H1 (cell line): ENCODE measurements around the gene MACF1. TPM values are rescaled to one million over a fixed set of nuclear protein-coding genes. Genes with fewer than 3 reads are reported as not detected.

Source experiments
- CTCF ChIA-PET: fragments of 300-600 bp; sonication (Branson Sonifier 250); formaldehyde crosslinking; loops from one replicate; lab custom pipeline; 2021; ENCODE audit not compliant: partially characterized antibody; lab: Charles Lee
- POLR2A ChIA-PET: fragments of 300-600 bp; sonication (Branson Sonifier 250); formaldehyde crosslinking; loops from one replicate; lab custom pipeline; 2021; ENCODE audit warnings: inconsistent platforms; ENCODE audit not compliant: partially characterized antibody; lab: Charles Lee
- DNase-seq, 2 experiments: peaks; one replicate each; pipeline versions ENCODE4 v3.0.0 to v3.0.0-alpha.2; 2010 to 2022; ENCODE audit warnings: low spot score in 2 of 2, low read depth in 1 of 2, mixed read lengths in 1 of 2
- FAIRE-seq: peaks from 2 replicates; lab custom pipeline; 2011; peaks lifted over from hg19 to GRCh38; lab: Jason Lieb, UNC
- H2AFZ ChIP-seq: 2 replicates; pipeline ENCODE4 v1.8.1; 2012; ENCODE audit warnings: low read length, inconsistent platforms
- H2AK5ac ChIP-seq: 2 replicates; pipeline ENCODE4 v1.6.1; 2013; ENCODE audit warnings: low read depth, low read length
- H2BK120ac ChIP-seq: replicated peaks from 2 replicates; pipeline ENCODE3; 2013; ENCODE audit warnings: low read depth, low read length, inconsistent platforms
- H2BK12ac ChIP-seq: 2 replicates; pipeline ENCODE4 v1.6.1; 2013; ENCODE audit warnings: low read depth, low read length
- H2BK15ac ChIP-seq: 2 replicates; pipeline ENCODE4 v1.6.1; 2013; ENCODE audit warnings: low read length
- H2BK20ac ChIP-seq: 2 replicates; pipeline ENCODE4 v1.6.1; 2013; ENCODE audit warnings: low read length
- H2BK5ac ChIP-seq: 2 replicates; pipeline ENCODE4 v1.6.1; 2013; ENCODE audit warnings: low read depth, low read length
- H3K14ac ChIP-seq: 2 replicates; pipeline ENCODE4 v1.6.1; 2013; ENCODE audit warnings: inconsistent platforms; ENCODE audit not compliant: insufficient read length
- H3K18ac ChIP-seq: 2 replicates; pipeline ENCODE4 v1.6.1; 2013; ENCODE audit warnings: low read length; ENCODE audit errors: extremely low read depth
- H3K23ac ChIP-seq: 2 replicates; pipeline ENCODE4 v1.6.1; 2013; ENCODE audit warnings: inconsistent platforms; ENCODE audit not compliant: insufficient read length
- H3K23me2 ChIP-seq: 2 replicates; pipeline ENCODE4 v1.6.1; 2013; ENCODE audit warnings: low read depth, low read length
- H3K27ac ChIP-seq: 2 replicates; pipeline ENCODE4 v1.6.1; 2011; ENCODE audit warnings: low read depth, low read length, inconsistent platforms
- H3K27me3 ChIP-seq, 4 experiments: replicated peaks in 1 of 4; 1 replicate in 1 of 4; 2 replicates in 3 of 4; pipeline versions ENCODE4 v1.6.1 to v1.8.1; 2011 to 2013; ENCODE audit warnings: low read length in 3 of 4, mild to moderate bottlenecking in 3 of 4, inconsistent platforms in 2 of 4, mixed read lengths in 2 of 4, moderate library complexity in 1 of 4; ENCODE audit not compliant: control insufficient read depth in 3 of 4, insufficient read depth in 3 of 4; ENCODE audit errors: extremely low read depth in 1 of 4
- H3K36me3 ChIP-seq, 4 experiments: 2 replicates each; pipeline versions ENCODE4 v1.6.1 to v1.8.1; 2011 to 2013; ENCODE audit warnings: mild to moderate bottlenecking in 4 of 4, low read length in 3 of 4, moderate library complexity in 2 of 4, control low read depth in 1 of 4, inconsistent platforms in 1 of 4; ENCODE audit not compliant: insufficient read depth in 4 of 4, control insufficient read depth in 2 of 4
- H3K4ac ChIP-seq: replicated peaks from 2 replicates; pipeline ENCODE3; 2013; ENCODE audit warnings: low read length, low read depth, mixed read lengths, inconsistent platforms; ENCODE audit not compliant: insufficient read length
- H3K4me1 ChIP-seq, 4 experiments: replicated peaks in 1 of 4; 1 replicate in 1 of 4; 2 replicates in 3 of 4; pipeline versions ENCODE4 v1.6.1 to v1.8.1; 2011 to 2013; ENCODE audit warnings: low read length in 3 of 4, inconsistent platforms in 2 of 4, mixed read lengths in 1 of 4; ENCODE audit not compliant: insufficient read depth in 4 of 4, control insufficient read depth in 3 of 4
- H3K4me2 ChIP-seq, 2 experiments: 2 replicates each; pipeline versions ENCODE4 v1.6.1 to v1.8.1; 2011 to 2013; ENCODE audit warnings: low read depth in 2 of 2, low read length in 2 of 2, control low read depth in 1 of 2, inconsistent platforms in 1 of 2, mild to moderate bottlenecking in 1 of 2; ENCODE audit not compliant: insufficient read depth in 1 of 2
- H3K4me3 ChIP-seq, 4 experiments: fragments of 200-600, 300-600 bp in 1 of 4; sonication (generic), shearing (Covaris generic), sonication (Bioruptor Twin) in 1 of 4; 2 replicates each; pipeline versions ENCODE4 v1.5.1 to v1.8.1; 2011 to 2016; ENCODE audit warnings: low read length in 4 of 4, low read depth in 3 of 4, control low read depth in 2 of 4, inconsistent platforms in 2 of 4, mild to moderate bottlenecking in 2 of 4, mixed read lengths in 1 of 4, moderate library complexity in 1 of 4; ENCODE audit not compliant: insufficient read depth in 2 of 4; ENCODE audit errors: extremely low read depth in 1 of 4
- H3K56ac ChIP-seq: replicated peaks from 2 replicates; pipeline ENCODE3; 2013; ENCODE audit warnings: low read depth, mild to moderate bottlenecking, mixed read lengths, low read length, inconsistent platforms; ENCODE audit not compliant: insufficient read length
- H3K79me1 ChIP-seq: 2 replicates; pipeline ENCODE4 v1.6.1; 2013; ENCODE audit warnings: low read depth, low read length, control low read depth
- H3K79me2 ChIP-seq, 2 experiments: 2 replicates each; pipeline versions ENCODE4 v1.6.1 to v1.8.1; 2012 to 2013; ENCODE audit warnings: low read length in 2 of 2, mild to moderate bottlenecking in 2 of 2, inconsistent platforms in 1 of 2; ENCODE audit not compliant: insufficient read depth in 2 of 2, control insufficient read depth in 1 of 2
- H3K9ac ChIP-seq, 4 experiments: replicated peaks in 1 of 4; 1 replicate in 1 of 4; 2 replicates in 3 of 4; pipeline versions ENCODE4 v1.6.1 to v1.8.1; 2011 to 2013; ENCODE audit warnings: low read depth in 3 of 4, low read length in 3 of 4, control low read depth in 2 of 4, mild to moderate bottlenecking in 2 of 4, moderate library complexity in 2 of 4, inconsistent platforms in 1 of 4; ENCODE audit errors: extremely low read depth in 1 of 4
- H3K9me3 ChIP-seq, 2 experiments: 2 replicates each; pipeline versions ENCODE4 v1.6.1 to v1.8.1; 2012 to 2013; ENCODE audit warnings: mild to moderate bottlenecking in 2 of 2, moderate library complexity in 2 of 2, control low read depth in 1 of 2, inconsistent platforms in 1 of 2, low read depth in 1 of 2, low read length in 1 of 2, mixed read lengths in 1 of 2; ENCODE audit not compliant: insufficient read depth in 2 of 2
- H4K20me1 ChIP-seq, 2 experiments: replicated peaks in 1 of 2; 2 replicates each; pipeline versions ENCODE3 to v1.8.1; 2011 to 2013; ENCODE audit warnings: inconsistent platforms in 2 of 2, low read length in 2 of 2, mild to moderate bottlenecking in 1 of 2; ENCODE audit not compliant: insufficient read depth in 2 of 2, control insufficient read depth in 1 of 2
- H4K5ac ChIP-seq: 2 replicates; pipeline ENCODE4 v1.6.1; 2013; ENCODE audit warnings: low read length, low read depth, mixed read lengths, inconsistent platforms; ENCODE audit not compliant: insufficient read length
- H4K8ac ChIP-seq: 2 replicates; pipeline ENCODE4 v1.8.0; 2013; ENCODE audit warnings: mild to moderate bottlenecking, moderate library complexity, low read length, inconsistent platforms; ENCODE audit not compliant: insufficient read depth; ENCODE audit errors: extremely low read depth
- H4K91ac ChIP-seq: replicated peaks from 2 replicates; pipeline ENCODE3; 2013; ENCODE audit warnings: low read length, mixed read lengths, inconsistent platforms; ENCODE audit not compliant: insufficient read length
- CBX8 ChIP-seq: fragments of 300-800, 300-1000 bp; sonication (generic); IDR thresholded peaks from 2 replicates; pipeline ENCODE4 v1.7.1; 2016; ENCODE audit warnings: low read depth, low read length, borderline replicate concordance
- CHD1 ChIP-seq: IDR thresholded peaks from 2 replicates; pipeline ENCODE4 v1.6.1; 2012; ENCODE audit warnings: low read depth, low read length, improper control_type of control experiment
- CTBP2 ChIP-seq: IDR thresholded peaks from 2 replicates; pipeline ENCODE4 v1.7.0; 2011; ENCODE audit warnings: borderline replicate concordance, mild to moderate bottlenecking, moderate library complexity, mixed read lengths, low read length; ENCODE audit not compliant: insufficient read depth, insufficient read length
- CTCF ChIP-seq, 3 experiments: IDR thresholded peaks; 1 replicate in 2 of 3; 2 replicates in 1 of 3; pipeline versions ENCODE4 v1.5.1 to v1.6.1; 2011; ENCODE audit warnings: low read length in 3 of 3, mild to moderate bottlenecking in 3 of 3, inconsistent platforms in 2 of 3, low read depth in 1 of 3, moderate library complexity in 1 of 3; ENCODE audit not compliant: insufficient read depth in 1 of 3; ENCODE audit errors: control extremely low read depth in 1 of 3
- JUN ChIP-seq: IDR thresholded peaks from 2 replicates; pipeline ENCODE4 v1.6.1; 2011; ENCODE audit warnings: low read depth, mild to moderate bottlenecking, improper control_type of control experiment, low read length
- KDM1A ChIP-seq: fragments of 200-600, 300-600 bp; sonication (generic); IDR thresholded peaks from 2 replicates; pipeline ENCODE4 v1.7.1; 2016; ENCODE audit warnings: mild to moderate bottlenecking, low read length, borderline replicate concordance
- PHF8 ChIP-seq: fragments of 200-600 bp; sonication (generic); conservative IDR thresholded peaks from 2 replicates; pipeline ENCODE4 v1.7.1; 2012; ENCODE audit warnings: low read depth, mild to moderate bottlenecking, inconsistent platforms, low read length, moderate library complexity
- SIN3A ChIP-seq, 2 experiments: IDR thresholded peaks in 1 of 2; conservative IDR thresholded peaks in 1 of 2; 2 replicates each; pipeline ENCODE4 v1.6.1; 2011 to 2012; ENCODE audit warnings: low read length in 2 of 2, improper control_type of control experiment in 1 of 2, low read depth in 1 of 2, mild to moderate bottlenecking in 1 of 2
- TEAD4 ChIP-seq: IDR thresholded peaks from 2 replicates; pipeline ENCODE4 v1.6.1; 2012; ENCODE audit warnings: low read depth, low read length, inconsistent platforms, mixed read lengths
- YY1 ChIP-seq: IDR thresholded peaks from 2 replicates; pipeline ENCODE4 v1.6.1; 2011; ENCODE audit warnings: low read depth, mild to moderate bottlenecking, low read length
- WGBS, 2 experiments: shearing (Covaris generic) in 1 of 2; methylation state at CpG; one replicate each; pipeline versions ENCODE4 v1.1.6 to v1.1.7; 2013 to 2015; ENCODE audit warnings: low lambda C conversion rate in 2 of 2, mixed read lengths in 2 of 2, inconsistent platforms in 1 of 2, low coverage in 1 of 2, missing lambda C conversion rate in 1 of 2; ENCODE audit not compliant: insufficient replicate concordance in 2 of 2, insufficient coverage in 1 of 2, insufficient read length in 1 of 2; ENCODE audit errors: extremely low coverage in 1 of 2, missing lambda C conversion rate in 1 of 2; 5-methylcytosine and 5-hydroxymethylcytosine counted together
- polyA plus RNA-seq, 7 experiments: library from polyadenylated mRNA; depleted of rRNA in 3 of 7; stranded (reverse) in 5 of 7; unstranded in 2 of 7; fragments of >200 nt in 5 of 7; fragments of 200-250 nt in 2 of 7; gene quantifications; 1 replicate in 5 of 7; 2 replicates in 1 of 7; 4 replicates in 1 of 7; pipeline versions ENCODE4 v1.2.1 to v1.2.3, GENCODE V29; 2011 to 2013; ENCODE audit warnings: missing spikeins in 2 of 7, mixed read lengths in 2 of 7
- total RNA-seq: library from RNA; stranded (reverse); fragmentation: NEBNext Ultra II Directional; extraction: Animal tissue kit (Norgen Biotek cat#: 25700); gene quantifications from 2 replicates; pipeline ENCODE4 v1.2.1, GENCODE V29; 2021

The MACF1 gene
- total and polyA plus RNA-seq, 2 of the 8 experiments (the other 6 are each of a cell fraction or from before 2014, with no cell fraction given): 59.8 to 285 TPM

GRCh38 chr1:39405358-39405757 is 200.9 kb downstream of the MACF1 start:
- no peak overlapping the region for H4K91ac ChIP-seq
- no peaks in the 10 kb centered on the region for H3K9me3 ChIP-seq
- DNase-seq: no peak
- H2BK120ac ChIP-seq: no peak overlapping the region
- no peak overlapping the region for H3K56ac ChIP-seq
- H3K27ac ChIP-seq: no peak overlapping the region
- no peak overlapping the region for H2AFZ ChIP-seq
- H2BK15ac ChIP-seq: no peak overlapping the region
- H3K4me2 ChIP-seq: no peak overlapping the region
- H3K18ac ChIP-seq: no peak overlapping the region
- H3K79me2 ChIP-seq: peaks cover 0 to 7% of the 10 kb centered on the region in 2 experiments; a peak in 2 of 4 replicates
- no peak overlapping the region for H3K23ac ChIP-seq
- no peaks in the 10 kb centered on the region for H3K27me3 ChIP-seq
- no peak overlapping the region for H2BK20ac ChIP-seq
- H3K36me3 ChIP-seq: peaks cover 0 to 1% (median 0%) of the 10 kb centered on the region in 4 experiments; a peak in 1 of 8 replicates
- H4K20me1 ChIP-seq: no peaks in the 10 kb centered on the region
- no peak for TF ChIP-seq JUN
- no peak for TF ChIP-seq SIN3A (conservative IDR thresholded peaks at IDR 0.05 in 1 of 2, IDR thresholded peaks at IDR 0.05 in 1 of 2; ENCODE audit: low read depth in 1 of 2, low read length in 2 of 2)
- no peak for TF ChIP-seq KDM1A
- no peak for TF ChIP-seq CHD1
- no peak for TF ChIP-seq CTCF (IDR thresholded peaks at IDR 0.05; ENCODE audit: control extremely low read depth in 1 of 3, insufficient read depth in 1 of 3, low read depth in 1 of 3, low read length in 3 of 3)
- TF ChIP-seq CTBP2: no peak
- TF ChIP-seq YY1: no peak
- no peak for TF ChIP-seq TEAD4
- TF ChIP-seq PHF8: no peak
- TF ChIP-seq CBX8: no peak
- TF ChIP-seq, all 59 proteins: peak for 0
- Histone ChIP-seq H2AK5ac (no peak overlapping the region), H4K5ac (no peak overlapping the region), H3K9ac (no peak overlapping the region), H3K79me1 (peaks cover 3% of the 10 kb centered on the region; the same call in 1 of the 2 replicates), H2BK5ac (no peak overlapping the region), H2BK12ac (no peak overlapping the region), H3K4me1 (peaks cover 0 to 8% (median 6%) of the 10 kb centered on the region in 4 experiments; a peak in 4 of 7 replicates), H3K4me3 (no peak overlapping the region), H3K14ac (no peak overlapping the region), H4K8ac (no peak overlapping the region), H3K23me2 (peaks cover 7% of the 10 kb centered on the region; the same call in 1 of the 2 replicates), H3K4ac (no peak overlapping the region)
- FAIRE-seq: no peak
- 86% methylated on average over 2 of the region's 2 CpGs; no CpG with 5 or more reads in 1 of the 2 experiments for WGBS, 2 experiments
- ChIA-PET POLR2A (interaction anchor here (0.6 kb wide), 1 partner anchor 155 kb away, joined by 4 read pairs; no protein-coding TSS in a partner anchor), CTCF (interaction anchor here (1.3 kb wide), 1 partner anchor 13 kb away, joined by 3 read pairs; no protein-coding TSS in a partner anchor)
